Ishikawa (cell line): Measurements from ENCODE around the gene GNG7.

Experiments
- FOXM1 ChIP-seq: IDR thresholded peaks from 2 replicates; pipeline ENCODE4 v1.6.1; 2012; ENCODE audit warnings: low read depth, borderline replicate concordance
- MAX ChIP-seq: IDR thresholded peaks from 2 replicates; pipeline ENCODE4 v1.6.1; 2012
- REST ChIP-seq: IDR thresholded peaks from 2 replicates; pipeline ENCODE4 v1.6.1; 2012; ENCODE audit warnings: low read depth, mild to moderate bottlenecking

GRCh38 chr19:2578391-2578890 is 124.1 kb downstream of the GNG7 start:
- TF ChIP-seq MAX (no peak), REST (no peak), FOXM1 (no peak)
